NCI-H774 (cell line): ENCODE data around the gene ETFRF1.

Experiments
- DNase-seq: peaks from one replicate; lab custom pipeline; 2025; lab: John Stamatoyannopoulos, UW

ETFRF1 gene, protein sequence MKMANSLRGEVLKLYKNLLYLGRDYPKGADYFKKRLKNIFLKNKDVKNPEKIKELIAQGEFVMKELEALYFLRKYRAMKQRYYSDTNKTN

DNA sequence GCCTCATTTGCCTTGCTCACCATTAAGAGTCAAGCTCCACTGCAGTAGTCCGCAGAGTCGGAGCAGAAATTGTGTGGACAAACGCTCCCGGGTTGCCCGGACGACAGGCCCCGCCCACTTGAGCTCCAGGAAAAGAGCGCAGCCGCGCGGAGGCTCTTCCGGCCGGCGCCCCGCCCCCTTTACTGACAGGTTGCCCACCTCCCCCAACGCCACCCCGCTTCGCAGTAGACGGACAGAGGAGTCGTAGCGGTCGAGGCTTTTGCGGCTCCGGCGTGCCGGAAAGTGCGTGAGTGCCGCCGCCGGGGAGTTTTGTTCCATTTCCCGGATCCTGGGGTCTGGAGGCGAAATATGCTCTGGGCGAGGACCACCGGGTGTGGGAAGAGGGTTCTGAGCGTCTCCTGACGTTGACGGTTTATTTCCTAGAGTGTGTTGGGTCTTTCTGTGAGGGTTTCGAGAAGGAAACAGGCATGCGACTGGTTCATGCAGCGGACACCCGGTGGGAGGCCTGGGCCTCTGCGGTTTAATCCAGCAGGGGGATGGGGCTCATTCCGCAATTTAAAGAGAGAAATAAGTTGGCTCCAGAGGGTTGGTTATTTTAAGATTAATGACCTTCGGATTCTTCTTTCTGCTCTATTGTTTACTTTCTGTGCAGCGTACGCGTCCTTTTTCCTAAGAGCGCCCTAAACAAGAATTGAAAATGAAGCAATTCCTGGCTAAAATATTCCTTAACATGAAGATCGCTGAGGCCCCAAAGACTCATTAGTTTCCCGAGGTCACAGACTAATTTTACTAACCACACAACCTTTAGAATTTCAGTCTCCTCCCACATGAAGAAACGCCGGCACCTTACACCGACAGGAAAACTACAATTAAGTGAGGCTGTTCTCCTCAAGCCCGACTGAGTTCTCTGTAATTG lies at the start of gene ETFRF1, which contains the start of gene DNAI7:
Gene ETFRF1, plus strand, starts transcription at position 182 of the 916 bp plus-strand sequence. CDS start 8,720 bp downstream, outside the sequence.
Gene DNAI7, minus strand, starts transcription at position 105 of the 916 bp plus-strand sequence. Its CDS starts 82 bp downstream, at position 23.
- peak; percentile 96 for DNase-seq

DNA sequence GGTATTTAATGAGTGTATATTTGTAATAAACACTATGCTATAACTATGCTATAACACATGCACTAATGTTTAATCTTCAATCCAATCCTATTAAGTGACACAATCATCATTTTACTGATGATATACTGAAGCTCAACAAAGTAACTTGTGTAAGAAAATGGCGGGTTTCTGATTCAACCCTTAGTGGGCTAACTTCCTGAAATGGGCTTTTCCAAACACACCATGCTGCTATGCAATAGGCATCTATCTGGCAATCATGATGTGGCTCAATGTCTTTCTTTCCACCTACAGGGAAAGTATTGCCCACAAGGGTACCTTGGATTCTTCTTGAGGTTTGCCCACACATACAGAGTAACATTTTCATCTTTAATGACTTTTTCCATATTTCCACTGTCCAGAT lies 48.4 kb upstream of the ETFRF1 start:
- DNase-seq = no peak

DNA sequence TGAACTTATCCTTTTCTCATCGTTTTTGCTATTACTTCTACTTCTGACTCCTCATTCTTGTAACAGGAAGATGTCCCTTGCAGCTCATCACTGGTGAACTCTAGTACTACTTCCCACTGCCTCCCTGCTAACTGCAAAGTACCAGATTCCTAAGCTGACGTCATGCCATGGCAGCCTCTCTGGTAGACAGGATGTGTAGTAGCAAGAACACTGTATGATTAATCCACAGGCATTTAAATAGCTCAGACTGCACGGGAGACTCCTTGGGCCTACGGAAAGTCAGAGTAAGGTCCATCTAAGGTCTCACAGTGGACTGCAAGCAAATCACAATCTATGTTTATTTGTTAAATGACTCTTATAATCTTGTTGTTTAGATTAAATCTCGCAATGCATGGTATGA lies 43.6 kb upstream of the ETFRF1 start:
- no peak for DNase-seq

DNA sequence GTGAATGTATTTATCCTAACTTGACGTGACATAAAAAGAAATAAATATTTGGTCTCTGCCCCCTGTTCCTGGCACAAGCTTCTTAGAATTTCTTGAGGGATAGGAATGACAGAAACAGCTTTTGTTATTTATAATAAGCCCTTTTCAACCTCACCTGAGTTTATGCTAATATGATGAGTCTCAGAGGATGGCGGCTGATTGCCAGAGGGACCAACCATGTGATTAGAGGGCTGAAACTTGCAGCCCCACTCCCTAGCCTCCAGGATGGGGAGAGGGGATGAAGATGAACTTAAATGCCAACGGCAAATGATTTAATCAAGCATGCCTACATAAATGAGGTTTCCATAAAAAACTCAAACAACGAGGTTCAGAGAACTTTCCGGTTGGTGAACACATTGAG lies 43.0 kb upstream of the ETFRF1 start:
- no peak for DNase-seq

DNA sequence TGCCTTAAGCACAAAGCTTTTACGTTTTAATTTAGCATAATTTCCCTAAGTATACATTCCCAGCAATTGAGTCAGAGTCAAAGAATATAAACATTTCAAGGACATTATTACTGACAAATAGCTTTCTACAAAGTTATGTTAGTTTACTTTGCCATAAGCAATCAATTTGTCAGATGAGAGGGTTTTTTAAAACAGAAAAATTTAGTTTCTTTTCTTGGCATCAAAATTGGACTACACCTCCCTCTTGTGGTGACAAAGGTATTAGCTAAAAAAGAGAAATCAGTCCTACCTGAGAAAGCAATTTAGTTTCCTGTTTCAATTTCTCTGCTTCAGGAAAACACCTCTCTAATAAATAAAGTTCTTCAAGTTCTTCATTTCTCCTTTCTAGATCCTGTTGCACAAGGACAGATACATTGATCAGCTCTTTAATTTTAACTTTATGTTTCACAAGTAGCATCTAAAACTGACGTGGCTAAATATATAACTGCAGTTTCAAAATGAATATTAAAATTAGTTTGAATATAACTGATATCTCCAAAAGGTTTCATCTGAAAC lies 39.9 kb upstream of the ETFRF1 start:
- DNase-seq = peak; percentile 20

DNA sequence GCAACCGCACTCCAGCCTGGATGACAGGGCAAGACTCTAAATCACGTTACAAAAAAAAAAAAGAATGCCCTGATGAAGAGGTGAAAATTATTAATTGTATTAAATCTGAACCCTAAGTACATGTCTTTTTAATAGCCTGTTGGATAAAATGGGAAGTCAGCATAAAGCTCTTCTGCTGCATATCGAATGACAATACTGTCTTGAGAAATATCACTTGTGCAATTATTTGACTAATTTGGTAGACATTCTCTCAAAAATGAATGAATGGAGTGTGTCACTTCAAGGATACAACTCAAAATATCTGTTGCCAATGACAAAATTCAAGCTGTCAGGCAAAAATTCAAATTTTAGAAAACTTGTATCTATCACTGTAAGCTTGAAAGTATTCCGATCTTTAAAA lies 39.0 kb upstream of the ETFRF1 start:
- no peak for DNase-seq

DNA sequence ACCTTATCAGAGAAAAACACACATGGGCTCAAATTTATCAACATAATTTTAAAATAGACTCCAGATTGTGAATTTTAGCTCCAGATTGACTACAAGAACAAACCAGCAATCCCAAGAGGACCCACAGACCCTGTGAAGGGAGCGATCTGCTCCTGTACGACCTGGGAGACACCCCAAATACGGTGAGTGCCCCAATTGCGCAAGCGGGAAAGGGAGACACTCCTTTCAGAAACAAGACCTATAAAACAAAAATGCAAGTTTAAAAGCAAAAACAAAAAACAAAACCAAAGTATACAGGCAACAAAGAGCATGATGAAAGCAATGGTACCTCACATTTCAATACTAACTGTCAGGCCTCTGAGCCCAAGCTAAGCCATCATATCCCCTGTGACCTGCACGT lies 32.2 kb upstream of the ETFRF1 start:
- DNase-seq = no peak

DNA sequence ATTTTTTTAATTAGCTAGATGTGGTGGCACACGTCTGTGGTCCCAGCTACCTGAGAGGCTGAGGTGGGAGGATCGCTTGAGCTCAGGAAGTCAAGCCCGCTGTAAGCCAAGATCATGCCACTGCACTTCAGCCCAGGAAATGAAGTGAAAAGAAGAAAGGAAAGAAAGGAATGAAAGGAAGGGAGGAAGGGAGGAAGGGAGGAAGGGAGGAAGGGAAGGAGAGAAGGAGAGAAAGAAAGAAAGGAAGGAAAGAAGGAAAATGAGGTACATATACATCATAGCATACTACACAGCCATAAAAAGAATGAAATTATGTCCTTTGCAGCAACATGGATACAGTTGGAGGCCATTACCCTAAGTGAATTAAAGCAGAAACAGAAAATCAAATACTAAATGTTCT lies 12.3 kb upstream of the ETFRF1 start:
- no peak for DNase-seq

DNA sequence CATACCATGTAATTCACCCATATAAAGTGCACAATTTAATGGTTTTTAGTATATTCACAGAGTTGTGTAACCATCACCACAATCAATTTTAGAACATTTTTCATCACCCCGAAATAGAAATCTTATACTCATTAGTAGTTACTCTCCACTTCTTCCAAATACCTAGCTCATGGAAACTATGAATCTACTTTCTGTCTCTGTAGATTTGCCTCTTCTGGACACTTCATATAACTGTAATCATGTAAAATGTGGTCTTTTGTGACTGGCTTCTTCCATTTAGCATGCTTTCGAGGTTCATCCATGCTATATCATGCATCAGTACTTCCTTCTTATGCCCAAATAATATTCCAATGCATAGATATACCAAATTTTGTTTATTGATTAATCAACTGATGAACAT lies 10.9 kb upstream of the ETFRF1 start:
- no peak for DNase-seq

DNA sequence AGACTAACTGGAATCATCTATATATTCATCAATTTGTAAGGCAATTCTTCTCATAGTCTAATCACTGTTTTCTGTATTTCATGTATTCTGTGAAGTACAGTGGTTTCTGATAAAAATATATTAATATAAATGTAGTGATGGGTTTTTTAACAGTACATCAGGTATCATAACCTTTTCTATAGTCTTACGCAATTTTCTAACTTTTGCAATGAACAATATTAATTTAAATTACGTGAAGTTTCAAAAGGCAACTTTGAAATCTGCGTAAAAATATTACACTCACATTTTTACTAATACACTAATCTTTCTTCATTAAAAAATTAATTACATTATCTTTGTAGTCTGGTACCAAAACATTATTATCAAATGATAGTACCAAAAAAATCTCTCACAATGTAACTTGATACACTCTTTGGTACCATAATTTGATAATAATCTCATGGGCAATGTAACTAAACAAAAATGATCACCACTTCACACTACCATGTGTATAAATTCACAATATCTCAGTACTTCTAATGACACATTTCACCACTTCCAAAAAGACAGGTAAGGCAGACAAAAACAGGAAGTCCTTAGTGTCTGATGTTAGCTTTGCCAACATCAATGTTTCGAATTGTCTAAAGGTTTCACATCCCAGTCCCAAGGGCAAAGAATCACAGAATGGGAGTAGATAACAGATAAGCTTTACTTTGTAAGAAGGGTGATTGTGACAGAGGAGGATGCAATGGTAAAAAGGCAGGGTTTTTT lies 8.8 kb upstream of the ETFRF1 start:
- DNase-seq = no peak

DNA sequence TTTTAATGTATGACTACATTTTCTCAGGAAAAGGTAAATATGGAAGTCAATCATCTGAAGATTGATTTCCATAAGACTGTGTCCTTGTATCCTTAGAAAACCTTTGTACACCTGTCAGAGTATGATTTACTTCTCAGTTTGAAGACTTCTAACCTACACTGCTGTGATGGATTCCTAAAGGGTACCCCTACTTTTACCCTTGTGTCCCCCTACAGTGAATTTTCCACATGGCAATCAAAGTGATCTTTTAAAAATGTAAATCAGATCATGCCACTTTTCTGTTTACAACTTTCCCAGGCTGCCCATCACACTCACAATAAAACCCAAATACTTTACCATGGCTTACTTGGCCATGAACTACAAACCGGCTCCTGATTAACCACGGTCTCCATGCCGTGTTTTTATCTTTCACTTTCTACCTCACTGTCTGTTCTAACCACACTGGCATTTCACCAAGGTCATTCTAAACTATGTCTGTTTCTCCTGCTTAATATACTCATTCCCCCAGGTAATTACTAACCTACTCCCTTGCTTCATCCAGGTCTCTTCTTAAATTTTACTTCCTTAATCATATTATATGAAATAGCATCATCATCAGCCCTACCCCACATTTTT lies 8.1 kb upstream of the ETFRF1 start:
- no peak for DNase-seq

DNA sequence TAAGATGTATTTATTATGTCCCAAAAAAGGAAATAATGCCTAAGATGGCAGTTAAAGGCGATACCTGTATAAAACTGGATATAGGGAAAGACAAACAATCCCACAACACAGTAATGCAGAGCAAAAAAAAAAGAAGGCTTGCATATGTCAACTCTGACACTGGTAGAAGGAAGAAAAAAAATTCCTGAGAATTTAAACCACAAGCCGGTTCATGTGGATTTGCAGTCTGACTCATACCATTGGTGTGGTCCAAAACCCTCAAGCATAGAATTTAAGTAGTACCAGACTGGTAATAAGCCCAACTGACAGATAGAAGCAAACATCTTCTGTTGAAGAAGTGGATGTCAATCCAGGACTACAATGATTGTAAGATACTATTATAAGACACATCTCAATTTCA lies 7.3 kb upstream of the ETFRF1 start:
- DNase-seq = no peak

DNA sequence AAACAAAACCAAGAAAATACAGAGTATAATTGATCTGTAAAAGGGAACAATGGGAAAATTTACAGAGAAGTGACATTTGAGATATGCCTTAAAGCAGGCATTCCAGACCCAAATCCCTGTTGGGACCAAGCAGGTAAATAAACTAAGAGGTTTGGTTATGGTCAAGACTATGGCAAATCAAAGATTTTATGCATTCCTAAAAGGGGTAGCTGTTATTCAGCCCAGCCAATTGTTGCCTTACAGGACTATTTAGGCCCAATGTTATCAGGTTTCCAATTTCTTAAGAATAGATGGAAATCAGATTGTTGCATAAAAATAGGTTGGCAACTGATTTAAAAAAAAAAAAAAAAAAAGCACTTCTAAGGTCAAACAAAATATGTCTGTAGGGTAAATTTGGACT lies 5.4 kb upstream of the ETFRF1 start:
- DNase-seq = no peak

DNA sequence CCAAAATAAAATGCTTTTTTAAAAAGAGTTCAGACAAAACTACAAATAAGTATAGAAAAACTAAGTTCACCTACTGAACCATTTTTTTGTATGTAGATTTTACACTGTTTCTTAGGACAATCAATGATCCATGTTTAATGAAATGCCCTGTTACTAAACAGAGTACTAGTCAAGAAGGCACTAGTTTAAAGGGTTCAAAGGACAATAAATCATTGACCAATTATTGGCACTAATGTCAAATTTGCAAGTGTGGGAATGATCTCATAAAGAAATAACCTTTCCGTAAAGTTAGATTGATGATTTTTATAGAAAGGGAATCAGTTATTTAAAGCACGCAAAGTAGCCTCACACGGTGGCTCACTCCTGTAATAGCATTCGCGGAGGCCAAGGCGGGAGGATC lies 4.2 kb upstream of the ETFRF1 start:
- DNase-seq = no peak

DNA sequence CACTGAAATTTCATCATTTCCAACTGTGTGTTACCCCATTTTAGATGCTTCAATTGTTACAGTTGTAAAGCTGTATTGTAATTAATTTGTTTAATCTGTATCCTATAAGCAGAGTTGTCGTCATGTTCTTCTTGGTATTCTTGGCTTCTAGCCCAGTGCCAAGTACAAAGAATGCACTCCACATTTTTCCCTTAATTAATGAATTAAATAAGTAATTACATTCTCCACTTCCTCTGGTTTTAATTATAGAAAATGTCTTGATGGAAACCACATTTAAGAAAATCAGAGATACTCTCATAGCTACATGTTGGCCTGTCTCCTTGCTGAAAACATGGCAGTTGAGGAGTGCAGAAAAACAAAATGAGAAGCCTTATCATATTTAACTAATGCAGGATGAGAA lies 823 bp upstream of the ETFRF1 start:
- DNase-seq = no peak

DNA sequence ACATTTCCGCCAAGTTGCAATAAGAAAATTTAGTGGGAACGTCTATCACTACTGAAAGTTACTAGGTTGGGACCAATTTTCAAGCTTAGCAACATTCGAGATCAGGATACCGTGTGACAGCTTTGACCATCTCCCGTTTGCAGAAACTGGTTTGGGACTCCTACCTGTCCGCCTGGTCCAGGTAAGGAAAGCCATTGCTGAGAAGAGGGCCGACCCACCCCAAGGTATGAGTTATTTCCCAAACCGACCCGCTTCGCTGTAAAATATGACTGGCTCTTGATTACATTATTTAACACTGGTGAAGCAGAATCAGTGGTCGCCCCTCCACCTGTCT lies 348 bp upstream of the ETFRF1 start:
- no peak for DNase-seq

DNA sequence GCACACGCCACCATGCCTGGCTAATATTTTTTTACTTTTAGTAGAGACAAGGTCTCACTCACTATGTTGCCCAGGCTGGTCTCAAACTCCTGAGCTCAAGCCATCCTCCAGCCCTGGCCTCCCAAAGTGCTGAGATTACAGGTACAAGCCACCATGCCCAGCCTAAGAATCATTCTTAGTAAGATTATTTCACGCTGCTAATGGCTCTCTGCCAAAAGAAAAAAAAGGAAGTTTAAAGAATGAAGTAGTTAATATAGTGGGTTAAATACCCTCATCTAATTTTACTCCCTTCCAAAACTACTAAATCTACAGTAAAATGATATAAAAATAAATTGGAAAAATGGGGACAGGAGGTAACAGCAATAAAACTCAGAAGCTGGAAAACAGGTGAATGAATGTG lies 2.6 kb downstream of the ETFRF1 start:
- DNase-seq = no peak

DNA sequence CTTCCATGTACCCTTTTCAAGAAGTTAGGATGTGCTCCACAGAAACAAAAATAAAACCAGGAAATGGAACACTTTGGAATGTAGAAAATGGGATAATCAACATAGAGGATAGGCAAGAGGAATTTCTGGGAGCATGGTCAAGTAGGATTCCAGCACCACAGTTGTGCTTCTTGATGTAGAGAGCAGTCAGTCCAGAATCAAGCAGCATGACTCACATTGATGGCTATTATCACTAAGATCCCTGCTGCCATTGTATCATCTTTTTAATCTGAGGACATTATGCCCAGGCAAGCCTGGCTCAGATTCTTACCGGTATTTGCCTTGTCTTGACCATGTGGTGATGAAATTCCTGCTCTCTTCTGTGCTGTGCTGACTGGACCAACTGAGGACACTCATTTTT lies 5.7 kb downstream of the ETFRF1 start:
- no peak for DNase-seq

DNA sequence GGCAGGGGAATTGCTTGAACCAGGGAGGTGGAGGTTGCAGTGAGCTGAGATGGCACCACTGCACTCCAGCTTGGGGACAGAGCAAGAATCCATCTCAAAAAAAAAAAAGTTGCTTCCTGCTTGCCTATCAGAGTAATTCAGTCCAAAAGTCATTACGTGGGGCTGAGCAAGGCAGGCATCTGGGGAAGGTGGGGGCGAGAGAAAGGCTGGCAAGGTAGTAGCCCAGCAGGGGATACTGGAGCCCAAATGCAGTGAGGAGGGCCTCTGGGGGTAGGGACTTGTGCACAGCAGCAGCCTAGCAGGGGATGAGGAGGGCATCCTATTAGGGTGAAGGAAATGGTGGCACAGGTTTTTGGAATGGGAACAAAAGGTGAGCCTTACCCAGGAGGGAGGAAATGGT lies 7.1 kb downstream of the ETFRF1 start:
- no peak for DNase-seq

DNA sequence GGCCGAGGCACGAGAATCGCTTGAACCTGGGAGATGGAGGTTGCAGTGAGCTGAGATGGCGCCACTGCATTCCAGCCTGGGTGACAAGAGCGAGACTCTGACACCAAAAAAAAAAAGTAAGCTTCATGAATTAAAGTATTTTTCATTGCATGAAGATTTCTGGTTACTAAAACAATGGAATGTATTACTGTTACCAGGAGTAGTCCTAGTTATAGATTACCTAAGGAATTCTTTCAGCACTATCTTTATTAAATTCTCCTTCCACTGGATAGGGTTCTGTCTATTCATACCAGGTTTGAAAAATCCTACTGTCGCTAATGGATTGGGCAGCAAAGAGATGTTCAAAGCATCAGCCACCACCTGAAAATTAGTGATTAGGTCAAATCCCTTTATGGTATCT lies 12.4 kb downstream of the ETFRF1 start:
- DNase-seq = no peak

DNA sequence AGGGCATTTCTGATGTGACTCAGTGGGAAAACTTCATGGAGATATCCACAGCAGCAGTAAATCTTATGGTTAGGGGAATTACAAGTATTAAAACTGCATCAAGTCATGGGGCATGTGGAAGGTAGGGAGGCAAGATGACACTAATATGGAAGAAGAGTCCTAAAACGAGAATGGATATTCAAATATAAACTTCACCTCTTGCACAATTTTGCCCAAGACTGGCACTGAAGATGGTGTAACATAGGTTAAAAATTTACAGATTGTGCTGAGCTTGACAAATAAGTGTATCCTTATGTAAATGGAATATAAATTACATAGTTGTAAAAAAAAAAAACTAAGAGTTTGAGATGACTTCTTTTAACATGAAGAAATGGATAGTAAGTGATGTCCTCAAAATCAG lies 12.8 kb downstream of the ETFRF1 start:
- no peak for DNase-seq

DNA sequence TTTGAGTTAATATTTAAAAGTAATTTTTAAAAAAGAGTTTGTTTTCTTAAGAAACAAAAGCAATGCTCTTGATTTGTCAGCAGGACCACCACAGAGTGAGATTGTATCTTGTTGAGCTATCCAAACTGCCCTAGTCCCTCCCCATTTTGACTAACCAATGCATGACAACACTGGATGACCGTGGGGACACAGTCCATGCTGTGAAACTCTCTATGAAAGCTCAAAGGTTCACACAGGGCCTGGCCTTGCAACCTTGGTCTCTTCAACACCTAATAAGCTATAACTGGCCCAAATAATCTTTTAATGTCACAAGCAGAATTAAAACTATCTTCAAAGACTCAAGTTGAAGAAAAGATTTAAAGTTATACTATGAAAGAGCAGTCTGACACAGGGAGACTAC lies 13.5 kb downstream of the ETFRF1 start:
- no peak for DNase-seq
